GM12878 (cell line): Measurements from ENCODE around the gene MIAT. TPM values are rescaled to one million over a fixed set of nuclear protein-coding genes. Genes with fewer than 3 reads are reported as not detected.

Source experiments
- ATAC-seq: fragments of 200-7000 bp; cut with Tn5 transposase; 3 replicates; pipeline ENCODE4 v1.9.1; 2020; ENCODE audit warnings: mild to moderate bottlenecking, moderate library complexity
- BruUV-seq: library from RNA; stranded (reverse); fragments of 400-500 nt; replicated peaks from 2 replicates; lab custom pipeline; 2021; lab: Mats Ljungman, UMichigan
- CTCF ChIA-PET: fragments of 300-600 bp; sonication (Branson Sonifier 250); formaldehyde crosslinking; extraction: SDS; loops from one replicate; lab custom pipeline; 2021; ENCODE audit warnings: inconsistent platforms; lab: Yijun Ruan, JAX
- POLR2A ChIA-PET: fragments of 350-600 bp; formaldehyde crosslinking; extraction: SDS; loops from one replicate; lab custom pipeline; 2021; ENCODE audit warnings: inconsistent platforms; lab: Charles Lee
- RAD21 ChIA-PET: fragments of 300-600 bp; sonication (Branson Sonifier 250); formaldehyde crosslinking; loops from one replicate; lab custom pipeline; 2023; ENCODE audit warnings: antibody characterized with exemption; ENCODE audit not compliant: unreplicated experiment; lab: Charles Lee
- SMC1A ChIA-PET: fragments of 300-600 bp; sonication (Branson Sonifier 250); formaldehyde crosslinking; loops from one replicate; lab custom pipeline; 2023; ENCODE audit not compliant: unreplicated experiment, uncharacterized antibody; lab: Charles Lee
- DNase-seq: peaks from one replicate; pipeline ENCODE4 v3.0.0-alpha.2; 2011; ENCODE audit warnings: low read depth, low spot score
- FAIRE-seq: peaks from 3 replicates; lab custom pipeline; 2011; peaks lifted over from hg19 to GRCh38; lab: Jason Lieb, UNC
- H2AFZ ChIP-seq: 2 replicates; pipeline ENCODE4 v1.6.0; 2011; ENCODE audit warnings: low read depth, low read length, control low read depth; ENCODE audit not compliant: control insufficient read depth
- H3K27ac ChIP-seq: 2 replicates; pipeline ENCODE4 v1.5.1; 2011; ENCODE audit warnings: control low read depth; ENCODE audit not compliant: control insufficient read depth, insufficient read depth
- H3K27me3 ChIP-seq, 2 experiments: replicated peaks in 1 of 2; 2 replicates each; pipeline versions ENCODE4 v1.6.0 to v1.6.1; 2011; ENCODE audit warnings: low read length in 1 of 2; ENCODE audit not compliant: control insufficient read depth in 2 of 2, insufficient read depth in 2 of 2
- H3K36me3 ChIP-seq, 2 experiments: 2 replicates each; pipeline ENCODE4 v1.5.1; 2011; ENCODE audit warnings: low read length in 1 of 2; ENCODE audit not compliant: control insufficient read depth in 2 of 2, insufficient read depth in 2 of 2
- H3K4me1 ChIP-seq: 2 replicates; pipeline ENCODE4 v1.6.1; 2011; ENCODE audit warnings: mild to moderate bottlenecking, low read length, moderate library complexity, mixed read lengths; ENCODE audit not compliant: control insufficient read depth, insufficient read depth
- H3K4me2 ChIP-seq: 2 replicates; pipeline ENCODE4 v1.6.0; 2011; ENCODE audit warnings: control low read depth; ENCODE audit not compliant: control insufficient read depth, insufficient read depth
- H3K4me3 ChIP-seq: fragments of 200-600 bp; sonication (generic); 2 replicates; pipeline ENCODE4 v1.5.1; 2016
- H3K79me2 ChIP-seq: 2 replicates; pipeline ENCODE4 v1.6.0; 2011; ENCODE audit warnings: low read length; ENCODE audit not compliant: control insufficient read depth, insufficient read depth
- H3K9ac ChIP-seq: 2 replicates; pipeline ENCODE4 v1.8.0; 2011; ENCODE audit warnings: low read length, control low read depth, mixed read lengths; ENCODE audit not compliant: control insufficient read depth, insufficient read depth
- H3K9me3 ChIP-seq: replicated peaks from 3 replicates; pipeline ENCODE4 v1.5.1; 2011; ENCODE audit warnings: mild to moderate bottlenecking, low read length; ENCODE audit not compliant: control insufficient read depth, insufficient read depth
- H4K20me1 ChIP-seq: 2 replicates; pipeline ENCODE4 v1.6.0; 2011; ENCODE audit not compliant: control insufficient read depth, insufficient read depth
- BHLHE40 ChIP-seq, 2 experiments: fragments of 450-650 bp in 1 of 2; IDR thresholded peaks; 2 replicates each; pipeline ENCODE4 v1.6.1; 2011 to 2017; ENCODE audit warnings: low read depth in 2 of 2, borderline replicate concordance in 1 of 2, improper control_type of control experiment in 1 of 2, low read length in 1 of 2, mild to moderate bottlenecking in 1 of 2
- CHD2 ChIP-seq: IDR thresholded peaks from 2 replicates; pipeline ENCODE4 v1.6.1; 2011; ENCODE audit warnings: low read depth, low read length, improper control_type of control experiment, borderline replicate concordance
- MEF2B ChIP-seq: fragments of 450-650 bp; IDR thresholded peaks from 2 replicates; pipeline ENCODE4 v1.6.1; 2018; ENCODE audit warnings: mild to moderate bottlenecking, moderate library complexity; ENCODE audit not compliant: partially characterized antibody, poor library complexity, severe bottlenecking
- YY1 ChIP-seq: IDR thresholded peaks from 2 replicates; pipeline ENCODE4 v1.6.1; 2011; ENCODE audit warnings: low read depth, mild to moderate bottlenecking, low read length
- ZNF622 ChIP-seq: fragments of 450-650 bp; IDR thresholded peaks from 2 replicates; pipeline ENCODE4 v1.6.1; 2017; ENCODE audit warnings: mild to moderate bottlenecking, inconsistent platforms
- WGBS: methylation state at CpG from one replicate; pipeline ENCODE4 v1.1.6; 2016; ENCODE audit warnings: low lambda C conversion rate; ENCODE audit not compliant: insufficient replicate concordance, insufficient coverage; ENCODE audit errors: missing lambda C conversion rate; 5-methylcytosine and 5-hydroxymethylcytosine counted together
- in situ Hi-C: fragments of 300-500 bp; cut with MboI; formaldehyde crosslinking; loops from 9 replicates; pipeline ENCODE4 v1.14.3; 2018; ENCODE audit warnings: mixed read lengths
- intact Hi-C: fragments of 100-400 bp; cut with micrococcal nuclease; formaldehyde crosslinking; loops from one replicate; pipeline ENCODE4 v1.14.2; 2022; ENCODE audit not compliant: unreplicated experiment
- polyA plus RNA-seq, 11 experiments: library from polyadenylated mRNA; depleted of rRNA in 4 of 11; unstranded in 6 of 11; stranded (reverse) in 5 of 11; fragments of >200 nt; fragmentation: Nextera tagmentation in 4 of 11; fragmentation: Illumina TruSeq in 1 of 11; extraction: Ambion mirVana in 4 of 11; extraction: Trizol in 1 of 11; gene quantifications; 1 replicate in 1 of 11; 2 replicates in 10 of 11; pipeline versions ENCODE4 v1.2.1 to v1.2.3, GENCODE V29; 2011 to 2016; ENCODE audit warnings: inconsistent platforms in 2 of 11, missing spikeins in 2 of 11, low read depth in 1 of 11
- total RNA-seq, 4 experiments: library from RNA; depleted of rRNA in 3 of 4; stranded (reverse); fragments of >200 nt in 3 of 4; fragmentation: Illumina TruSeq in 1 of 4; extraction: Trizol in 1 of 4; gene quantifications; 2 replicates each; pipeline versions ENCODE4 v1.2.1 to v1.2.3, GENCODE V29; 2013 to 2021
- TF ChIP-seq, protein P1 (sequence below): fragments of 450-650 bp; conservative IDR thresholded peaks from 2 replicates; pipeline ENCODE4 v1.6.1; 2017; ENCODE audit warnings: mild to moderate bottlenecking, moderate library complexity
- TF ChIP-seq, protein P2 (sequence below): IDR thresholded peaks from 2 replicates; pipeline ENCODE4 v1.6.1; 2011; ENCODE audit warnings: borderline replicate concordance, low read depth, mild to moderate bottlenecking, moderate library complexity, mixed read lengths, low read length; ENCODE audit not compliant: insufficient read depth; ENCODE audit errors: extremely low read length

The MIAT gene
- total and polyA plus RNA-seq, 10 of the 15 experiments (the other 5 are each of a cell fraction or from before 2014, with no cell fraction given): 0.39 to 13.7 (median 4.6) TPM

DNA sequence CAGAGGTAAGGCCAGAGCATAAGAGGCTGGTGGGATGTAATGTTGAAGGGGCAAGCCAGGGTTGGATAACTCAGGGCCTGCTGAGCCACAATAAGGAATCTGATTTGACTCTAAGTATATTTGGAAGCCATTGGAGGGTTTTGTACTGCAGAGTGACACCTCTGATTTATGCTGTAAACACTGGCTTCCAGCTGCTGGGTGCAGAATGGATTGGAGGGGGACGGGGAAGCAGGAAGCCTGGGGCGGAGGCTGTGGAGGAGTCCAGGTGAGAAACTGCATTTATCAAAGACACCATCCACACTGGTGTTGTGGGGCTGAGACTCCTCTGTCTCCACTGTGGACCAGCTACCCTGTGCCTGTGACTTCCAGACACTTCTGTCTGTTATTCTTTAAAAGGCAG is 26.8 kb downstream of the MIAT start:
- no peaks in the 10 kb centered on the region for H3K4me1 ChIP-seq
- intact Hi-C loops (no loop called here), in situ Hi-C loops (no loop called here)
- no peak overlapping the region for H3K4me2 ChIP-seq
- no peaks in the 10 kb centered on the region for H3K9me3 ChIP-seq
- ATAC-seq: no peak
- no peak for DNase-seq
- H2AFZ ChIP-seq: no peak overlapping the region
- no peak for FAIRE-seq
- H3K9ac ChIP-seq: no peak overlapping the region
- ChIA-PET SMC1A (no interaction called here), RAD21 (no interaction called here)
- H3K79me2 ChIP-seq: peaks cover 2% of the 10 kb centered on the region; the same call in 1 of the 2 replicates
- no peak overlapping the region for H3K4me3 ChIP-seq
- peaks cover 3% of the 10 kb centered on the region in 2 experiments; a peak in 3 of 4 replicates for H3K36me3 ChIP-seq
- H3K27me3 ChIP-seq: no peaks in the 10 kb centered on the region
- TF ChIP-seq MEF2B (no peak), CHD2 (no peak)
- TF ChIP-seq, all 136 proteins: peak for 0
- Histone ChIP-seq H4K20me1 (no peaks in the 10 kb centered on the region), H3K27ac (no peak overlapping the region)
- ChIA-PET POLR2A (interaction anchor here (1.4 kb wide), 1 partner anchor 8 kb away, joined by 6 read pairs; no protein-coding TSS in a partner anchor), CTCF (no interaction called here)
- WGBS: 96% methylated on average over 2 of the region's 2 CpGs
- BruUV-seq: no TSS peak

DNA sequence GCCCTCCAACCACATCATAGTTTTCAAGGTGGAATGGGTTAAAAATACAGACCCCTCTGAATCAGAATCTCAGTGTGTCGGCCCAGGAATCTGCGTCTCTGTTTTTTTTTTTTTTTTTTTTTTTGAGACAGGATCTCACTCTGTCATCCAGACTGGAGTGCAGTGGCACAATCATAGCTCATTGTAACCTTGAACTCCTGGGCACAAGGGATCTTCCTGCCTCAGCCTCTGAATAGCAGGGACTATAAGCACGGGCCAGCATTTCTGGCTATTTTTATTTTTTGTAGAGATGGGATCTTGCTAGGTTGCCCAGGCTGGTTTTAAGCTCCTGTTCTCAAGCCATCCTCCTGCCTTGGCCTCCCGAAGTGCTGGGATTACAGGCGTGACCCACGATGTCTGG is 28.2 kb downstream of the MIAT start:
- Histone ChIP-seq H3K9me3 (no peaks in the 10 kb centered on the region), H3K9ac (no peak overlapping the region), H3K27me3 (no peaks in the 10 kb centered on the region), H4K20me1 (no peaks in the 10 kb centered on the region), H3K36me3 (peaks cover 0 to 3% of the 10 kb centered on the region in 2 experiments; a peak in 2 of 4 replicates), H2AFZ (no peak overlapping the region), H3K79me2 (no peaks in the 10 kb centered on the region), H3K4me1 (peaks cover under 1% of the 10 kb centered on the region; the same call in 1 of the 2 replicates), H3K4me2 (no peak overlapping the region), H3K4me3 (no peak overlapping the region), H3K27ac (no peak overlapping the region)
- no TSS peak for BruUV-seq
- WGBS: 91% methylated on average over 6 of the region's 6 CpGs
- FAIRE-seq (no peak), DNase-seq (no peak), ATAC-seq (no peak)
- no peak for TF ChIP-seq YY1
- TF ChIP-seq, protein P1, sequence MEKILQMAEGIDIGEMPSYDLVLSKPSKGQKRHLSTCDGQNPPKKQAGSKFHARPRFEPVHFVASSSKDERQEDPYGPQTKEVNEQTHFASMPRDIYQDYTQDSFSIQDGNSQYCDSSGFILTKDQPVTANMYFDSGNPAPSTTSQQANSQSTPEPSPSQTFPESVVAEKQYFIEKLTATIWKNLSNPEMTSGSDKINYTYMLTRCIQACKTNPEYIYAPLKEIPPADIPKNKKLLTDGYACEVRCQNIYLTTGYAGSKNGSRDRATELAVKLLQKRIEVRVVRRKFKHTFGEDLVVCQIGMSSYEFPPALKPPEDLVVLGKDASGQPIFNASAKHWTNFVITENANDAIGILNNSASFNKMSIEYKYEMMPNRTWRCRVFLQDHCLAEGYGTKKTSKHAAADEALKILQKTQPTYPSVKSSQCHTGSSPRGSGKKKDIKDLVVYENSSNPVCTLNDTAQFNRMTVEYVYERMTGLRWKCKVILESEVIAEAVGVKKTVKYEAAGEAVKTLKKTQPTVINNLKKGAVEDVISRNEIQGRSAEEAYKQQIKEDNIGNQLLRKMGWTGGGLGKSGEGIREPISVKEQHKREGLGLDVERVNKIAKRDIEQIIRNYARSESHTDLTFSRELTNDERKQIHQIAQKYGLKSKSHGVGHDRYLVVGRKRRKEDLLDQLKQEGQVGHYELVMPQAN: no peak
- TF ChIP-seq, protein P2, sequence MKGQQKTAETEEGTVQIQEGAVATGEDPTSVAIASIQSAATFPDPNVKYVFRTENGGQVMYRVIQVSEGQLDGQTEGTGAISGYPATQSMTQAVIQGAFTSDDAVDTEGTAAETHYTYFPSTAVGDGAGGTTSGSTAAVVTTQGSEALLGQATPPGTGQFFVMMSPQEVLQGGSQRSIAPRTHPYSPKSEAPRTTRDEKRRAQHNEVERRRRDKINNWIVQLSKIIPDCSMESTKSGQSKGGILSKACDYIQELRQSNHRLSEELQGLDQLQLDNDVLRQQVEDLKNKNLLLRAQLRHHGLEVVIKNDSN: no peak
- TF ChIP-seq ZNF622: no peak
- TF ChIP-seq BHLHE40 (IDR thresholded peaks at IDR 0.05; ENCODE audit: borderline replicate concordance in 1 of 2, low read depth in 2 of 2, low read length in 1 of 2): no peak
- ChIA-PET SMC1A (no interaction called here), CTCF (no interaction called here), POLR2A (interaction anchor here (1.4 kb wide), 1 partner anchor 10 kb away, joined by 6 read pairs; no protein-coding TSS in a partner anchor), RAD21 (no interaction called here)
- intact Hi-C loops (no loop called here), in situ Hi-C loops (no loop called here)
